Neural cell (in vitro differentiated cells): ENCODE measurements around the gene OR8B2.

Experiments
- EZH2 ChIP-seq: fragments of 200-600, 300-800 bp; shearing (Covaris generic), sonication (generic); IDR thresholded peaks from 2 replicates; pipeline ENCODE4 v1.6.1; 2014; ENCODE audit warnings: antibody characterized with exemption, low read length, borderline replicate concordance, mild to moderate bottlenecking; ENCODE audit not compliant: insufficient read depth, poor library complexity, severe bottlenecking
- MXI1 ChIP-seq: fragments of 450-650 bp; conservative IDR thresholded peaks from 2 replicates; pipeline ENCODE4 v1.6.1; 2014; ENCODE audit warnings: antibody characterized with exemption, mild to moderate bottlenecking; ENCODE audit not compliant: poor library complexity, severe bottlenecking
- POLR2AphosphoS5 ChIP-seq: IDR thresholded peaks from 2 replicates; pipeline ENCODE4 v1.6.1; 2012
- SMC3 ChIP-seq: fragments of 450-650 bp; conservative IDR thresholded peaks from 2 replicates; pipeline ENCODE4 v1.6.1; 2014; ENCODE audit warnings: antibody characterized with exemption, mild to moderate bottlenecking, moderate library complexity; ENCODE audit not compliant: poor library complexity
- TAF1 ChIP-seq: IDR thresholded peaks from 2 replicates; pipeline ENCODE4 v1.6.1; 2012; ENCODE audit warnings: low read depth
- TF ChIP-seq, protein P1 (sequence below): fragments of 450-650 bp; IDR thresholded peaks from 2 replicates; pipeline ENCODE4 v1.5.1; 2014; ENCODE audit warnings: antibody characterized with exemption, mild to moderate bottlenecking, moderate library complexity; ENCODE audit not compliant: poor library complexity, severe bottlenecking

DNA sequence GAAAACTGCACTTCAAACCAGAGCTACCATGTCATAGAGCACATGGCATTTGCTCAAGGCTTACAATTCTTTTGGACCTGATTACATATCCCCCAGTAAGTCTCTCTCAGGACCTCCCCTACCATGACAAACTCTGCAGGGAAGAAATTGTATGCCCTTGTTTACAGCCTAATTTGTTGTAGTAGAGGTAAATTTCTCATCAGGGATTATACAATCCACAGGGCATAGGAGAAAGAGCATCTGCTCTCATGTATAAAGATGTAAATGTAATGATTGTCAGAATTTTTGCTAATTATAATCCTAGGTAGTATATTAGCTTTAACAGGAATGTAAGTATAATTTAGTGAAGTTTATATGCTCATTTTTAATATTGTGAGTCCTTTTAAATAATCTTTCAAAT is 14.6 kb upstream of the OR8B2 start, which contains the start of gene OR8B3:
- TF ChIP-seq, protein P1, sequence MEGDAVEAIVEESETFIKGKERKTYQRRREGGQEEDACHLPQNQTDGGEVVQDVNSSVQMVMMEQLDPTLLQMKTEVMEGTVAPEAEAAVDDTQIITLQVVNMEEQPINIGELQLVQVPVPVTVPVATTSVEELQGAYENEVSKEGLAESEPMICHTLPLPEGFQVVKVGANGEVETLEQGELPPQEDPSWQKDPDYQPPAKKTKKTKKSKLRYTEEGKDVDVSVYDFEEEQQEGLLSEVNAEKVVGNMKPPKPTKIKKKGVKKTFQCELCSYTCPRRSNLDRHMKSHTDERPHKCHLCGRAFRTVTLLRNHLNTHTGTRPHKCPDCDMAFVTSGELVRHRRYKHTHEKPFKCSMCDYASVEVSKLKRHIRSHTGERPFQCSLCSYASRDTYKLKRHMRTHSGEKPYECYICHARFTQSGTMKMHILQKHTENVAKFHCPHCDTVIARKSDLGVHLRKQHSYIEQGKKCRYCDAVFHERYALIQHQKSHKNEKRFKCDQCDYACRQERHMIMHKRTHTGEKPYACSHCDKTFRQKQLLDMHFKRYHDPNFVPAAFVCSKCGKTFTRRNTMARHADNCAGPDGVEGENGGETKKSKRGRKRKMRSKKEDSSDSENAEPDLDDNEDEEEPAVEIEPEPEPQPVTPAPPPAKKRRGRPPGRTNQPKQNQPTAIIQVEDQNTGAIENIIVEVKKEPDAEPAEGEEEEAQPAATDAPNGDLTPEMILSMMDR, result no peak
- TF ChIP-seq SMC3 (no peak), EZH2 (no peak), TAF1 (no peak), MXI1 (no peak), POLR2AphosphoS5 (no peak)
